Renal cortical epithelial cell (primary cell): Measurements from ENCODE around the gene IGFBP1. TPM values are rescaled to one million over a fixed set of nuclear protein-coding genes. Genes with fewer than 3 reads are reported as not detected.
A peak's percentile ranks its signal among the peaks of the same experiment; 100 is the strongest.

Experiments used
- DNase-seq: peaks from one replicate; pipeline ENCODE4 v3.0.0-alpha.2; 2011; ENCODE audit warnings: low read depth
- total RNA-seq: library from RNA; depleted of rRNA; stranded (reverse); fragments of >200 nt; gene quantifications from 2 replicates; pipeline ENCODE4 v1.2.3, GENCODE V29; 2014

IGFBP1 gene
- total RNA-seq, 1 donor from 2014 or later: 0.15 TPM

GRCh38 chr7:45902820-45903219, 14.5 kb downstream of the IGFBP1 start:
- no peak for DNase-seq

- no peak for DNase-seq
Measured at GRCh38 chr7:45909561-45909960, 21.3 kb downstream of the IGFBP1 start.

- DNase-seq: no peak
Measured at GRCh38 chr7:45910855-45911254, 22.6 kb downstream of the IGFBP1 start.

- no peak for DNase-seq
Measured at GRCh38 chr7:45911311-45911710, 23.0 kb downstream of the IGFBP1 start.

- DNase-seq: no peak
Measured at GRCh38 chr7:45912972-45913371, 24.7 kb downstream of the IGFBP1 start.

- DNase-seq: no peak
Measured at GRCh38 chr7:45914911-45915310, 26.6 kb downstream of the IGFBP1 start.

GRCh38 chr7:45915606-45916005, 27.3 kb downstream of the IGFBP1 start:
- DNase-seq: no peak

- no peak for DNase-seq
Measured at GRCh38 chr7:45917064-45917463, 28.8 kb downstream of the IGFBP1 start.

GRCh38 chr7:45917658-45918057, 29.4 kb downstream of the IGFBP1 start:
- DNase-seq: peak; percentile 57

- DNase-seq: no peak
Measured at GRCh38 chr7:45918556-45918955, 30.3 kb downstream of the IGFBP1 start.

GRCh38 chr7:45919231-45919784, 31.0 kb downstream of the IGFBP1 start:
- DNase-seq: no peak

- DNase-seq: no peak
Measured at GRCh38 chr7:45919993-45920459, 31.7 kb downstream of the IGFBP1 start.

- no peak for DNase-seq
Measured at GRCh38 chr7:45920502-45921380, 32.5 kb downstream of the IGFBP1 start, which contains the start of gene IGFBP3. IGFBP3 (minus strand) TSS chr7:45921272; CDS start chr7:45921140, 132 bp downstream.

GRCh38 chr7:45921381-45921698, 33.1 kb downstream of the IGFBP1 start:
- no peak for DNase-seq

- DNase-seq: peak; percentile 66
Measured at GRCh38 chr7:45921699-45922519, 33.6 kb downstream of the IGFBP1 start.

GRCh38 chr7:45922810-45923209, 34.5 kb downstream of the IGFBP1 start:
- no peak for DNase-seq

- peak; percentile 61 for DNase-seq
Measured at GRCh38 chr7:45923290-45923689, 35.0 kb downstream of the IGFBP1 start.

GRCh38 chr7:45923818-45924217, 35.5 kb downstream of the IGFBP1 start:
- no peak for DNase-seq

- peak; percentile 96 for DNase-seq
Measured at GRCh38 chr7:45924283-45924682, 36.0 kb downstream of the IGFBP1 start.

- DNase-seq: no peak
Measured at GRCh38 chr7:45927721-45928120, 39.4 kb downstream of the IGFBP1 start.

- DNase-seq: no peak
Measured at GRCh38 chr7:45930967-45931366, 42.7 kb downstream of the IGFBP1 start.

GRCh38 chr7:45937301-45937700, 49.0 kb downstream of the IGFBP1 start:
- DNase-seq: no peak
